Stomach (tissue), 4 donors: Measurements from ENCODE around the gene LRRC55.

Experiments
- POLR2A ChIP-seq, 4 donors: fragments of 450-650 bp; IDR thresholded peaks; one replicate each; pipeline ENCODE4 v1.6.1; 2016; ENCODE audit warnings: antibody characterized with exemption in 4 of 4, control low read depth in 2 of 4, mild to moderate bottlenecking in 1 of 4, moderate library complexity in 1 of 4
- TF ChIP-seq, protein P1 (sequence below), 7 experiments: fragments of 450-650 bp in 4 of 7; fragments of 200-600 bp in 3 of 7; sonication (generic) in 3 of 7; IDR thresholded peaks; one replicate each; pipeline ENCODE4 v1.5.1; 2016 to 2019; ENCODE audit warnings: antibody characterized with exemption in 7 of 7, control low read depth in 2 of 7, mild to moderate bottlenecking in 1 of 7

DNA sequence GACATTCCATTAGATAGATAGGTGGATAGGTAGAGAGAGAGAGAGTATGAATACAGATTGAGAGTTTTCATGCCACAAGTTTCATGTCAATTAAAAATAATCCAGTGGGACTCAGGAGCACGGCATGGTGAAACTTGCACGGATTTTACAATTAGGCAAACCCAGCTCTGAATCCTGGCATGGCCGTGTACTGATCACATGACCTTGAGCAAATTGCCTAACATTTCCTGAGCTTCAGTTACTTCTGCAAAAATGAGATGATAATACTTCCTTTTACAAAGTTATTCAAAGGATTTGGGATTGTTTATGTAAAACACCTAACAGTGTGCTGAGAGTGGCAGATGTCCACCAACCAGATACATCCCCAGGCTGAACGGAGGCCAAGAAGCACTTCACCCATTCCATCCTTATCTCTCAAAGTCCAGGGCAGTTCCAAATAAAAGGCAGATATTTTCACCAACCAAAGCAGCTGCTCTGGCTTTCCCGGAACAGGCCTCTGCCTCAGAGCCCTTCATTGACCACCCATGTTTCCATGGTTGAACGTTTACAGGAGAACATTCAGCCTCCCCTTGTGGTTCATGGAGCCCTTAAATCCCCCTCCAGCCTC lies 37.4 kb downstream of the LRRC55 start:
- TF ChIP-seq POLR2A (IDR thresholded peaks at IDR 0.05) = no peak
- TF ChIP-seq, protein P1, sequence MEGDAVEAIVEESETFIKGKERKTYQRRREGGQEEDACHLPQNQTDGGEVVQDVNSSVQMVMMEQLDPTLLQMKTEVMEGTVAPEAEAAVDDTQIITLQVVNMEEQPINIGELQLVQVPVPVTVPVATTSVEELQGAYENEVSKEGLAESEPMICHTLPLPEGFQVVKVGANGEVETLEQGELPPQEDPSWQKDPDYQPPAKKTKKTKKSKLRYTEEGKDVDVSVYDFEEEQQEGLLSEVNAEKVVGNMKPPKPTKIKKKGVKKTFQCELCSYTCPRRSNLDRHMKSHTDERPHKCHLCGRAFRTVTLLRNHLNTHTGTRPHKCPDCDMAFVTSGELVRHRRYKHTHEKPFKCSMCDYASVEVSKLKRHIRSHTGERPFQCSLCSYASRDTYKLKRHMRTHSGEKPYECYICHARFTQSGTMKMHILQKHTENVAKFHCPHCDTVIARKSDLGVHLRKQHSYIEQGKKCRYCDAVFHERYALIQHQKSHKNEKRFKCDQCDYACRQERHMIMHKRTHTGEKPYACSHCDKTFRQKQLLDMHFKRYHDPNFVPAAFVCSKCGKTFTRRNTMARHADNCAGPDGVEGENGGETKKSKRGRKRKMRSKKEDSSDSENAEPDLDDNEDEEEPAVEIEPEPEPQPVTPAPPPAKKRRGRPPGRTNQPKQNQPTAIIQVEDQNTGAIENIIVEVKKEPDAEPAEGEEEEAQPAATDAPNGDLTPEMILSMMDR (IDR thresholded peaks at IDR 0.05) = no peak
